Mucosa of stomach (tissue), 1 donor: ENCODE data around the gene BANF1.

Experiments used
- H3K27me3 ChIP-seq: one replicate; pipeline ENCODE4 v1.7.0; 2013; ENCODE audit warnings: mild to moderate bottlenecking, low read length; ENCODE audit not compliant: control insufficient read depth, insufficient read depth
- H3K36me3 ChIP-seq: one replicate; pipeline ENCODE4 v1.7.0; 2013; ENCODE audit warnings: low read length; ENCODE audit not compliant: control insufficient read depth, insufficient read depth
- H3K4me1 ChIP-seq: one replicate; pipeline ENCODE4 v1.7.0; 2013; ENCODE audit warnings: mild to moderate bottlenecking, low read length; ENCODE audit not compliant: control insufficient read depth, insufficient read depth
- H3K4me3 ChIP-seq: one replicate; pipeline ENCODE4 v1.7.0; 2013; ENCODE audit warnings: low read length
- H3K9ac ChIP-seq: one replicate; pipeline ENCODE4 v1.7.0; 2013; ENCODE audit warnings: mild to moderate bottlenecking, low read length, moderate library complexity
- H3K9me3 ChIP-seq: one replicate; pipeline ENCODE4 v1.7.0; 2013; ENCODE audit warnings: mild to moderate bottlenecking, low read length, moderate library complexity; ENCODE audit not compliant: control insufficient read depth
- donor health status: Pancreatic carcinoma.

The BANF1 gene

DNA sequence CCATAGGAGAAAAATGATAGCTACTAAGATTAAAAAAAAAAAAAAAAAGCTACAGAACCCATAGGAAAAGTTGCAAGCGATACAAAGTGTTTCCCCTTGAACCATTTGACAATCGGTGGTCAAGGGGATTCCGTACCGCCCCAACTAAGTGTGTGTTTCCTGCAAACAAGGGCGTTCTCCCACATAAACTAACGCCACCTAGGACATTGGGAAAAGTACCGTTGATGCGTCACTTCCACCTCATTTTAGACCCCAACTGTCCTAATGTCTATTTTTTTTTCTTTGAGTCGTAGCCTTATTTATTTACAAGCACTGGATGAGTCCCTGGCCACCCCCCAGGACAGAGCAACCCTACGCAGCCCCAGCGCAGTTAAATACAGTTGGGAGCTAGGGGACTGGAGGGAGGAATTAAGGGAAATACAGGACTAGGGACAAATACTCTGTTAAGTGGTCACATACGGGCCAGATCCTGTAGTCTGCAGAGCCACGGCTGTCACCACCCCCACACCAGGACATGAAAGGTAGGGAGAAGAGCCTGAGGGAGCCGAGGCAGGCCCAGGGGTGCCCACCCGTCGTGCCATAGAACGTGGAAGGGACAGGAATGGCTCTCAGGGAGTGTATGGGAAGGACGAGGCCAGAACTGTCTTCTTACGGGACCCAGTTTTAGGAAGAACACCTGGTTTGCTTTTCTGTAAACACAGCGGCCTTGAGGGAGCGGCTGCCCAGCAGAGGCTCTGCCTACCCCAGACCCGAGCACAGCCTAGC, 19.3 kb upstream of the BANF1 start:
- Histone ChIP-seq H3K27me3 (no peaks in the 10 kb centered on the region), H3K36me3 (no peaks in the 10 kb centered on the region), H3K4me3 (no peak overlapping the region), H3K9me3 (no peaks in the 10 kb centered on the region), H3K4me1 (no peaks in the 10 kb centered on the region), H3K9ac (no peak overlapping the region)

DNA sequence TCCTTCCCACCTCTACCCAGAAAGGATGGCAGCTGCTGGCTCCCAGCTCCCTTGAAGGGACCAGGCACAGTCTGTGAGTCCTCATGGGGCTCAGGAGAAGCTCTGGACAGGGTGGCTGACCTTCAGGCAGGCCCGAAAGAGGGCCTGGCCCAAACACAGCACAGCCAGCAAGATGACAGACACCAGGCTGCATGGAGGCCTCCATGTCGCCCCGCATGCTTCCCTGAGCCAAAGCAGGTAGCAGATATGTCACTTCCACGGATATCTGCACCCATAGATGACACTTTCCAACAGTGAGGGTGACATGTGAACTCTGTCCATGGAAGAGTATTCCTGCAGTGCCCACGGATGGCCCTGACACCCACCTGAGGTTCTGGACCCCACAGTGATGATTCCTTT, 18.7 kb upstream of the BANF1 start:
- no peaks in the 10 kb centered on the region for H3K9me3 ChIP-seq
- no peaks in the 10 kb centered on the region for H3K4me1 ChIP-seq
- H3K36me3 ChIP-seq, result no peaks in the 10 kb centered on the region
- H3K9ac ChIP-seq, result no peak overlapping the region
- H3K4me3 ChIP-seq, result no peak overlapping the region
- H3K27me3 ChIP-seq, result no peaks in the 10 kb centered on the region

DNA sequence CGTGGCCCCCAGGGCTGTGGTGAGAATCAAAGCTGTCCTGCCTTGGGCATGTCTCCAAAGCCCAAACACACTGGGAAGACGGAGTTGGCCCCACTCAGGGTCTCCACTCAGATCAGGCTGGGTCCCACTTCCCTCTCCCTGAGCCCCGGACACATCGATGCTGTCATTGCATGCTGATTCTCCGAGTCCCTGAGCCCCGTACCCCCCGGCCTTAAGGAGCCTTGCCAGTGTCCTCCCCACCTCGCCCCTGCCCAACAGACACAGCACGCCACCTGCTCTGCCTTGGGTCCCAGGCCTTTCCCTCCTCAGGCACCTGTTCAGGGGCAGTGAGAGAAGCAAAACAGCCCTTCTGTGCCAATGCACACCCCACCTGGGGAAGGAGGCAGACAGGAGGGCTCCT, 15.0 kb upstream of the BANF1 start:
- H3K4me1 ChIP-seq, result no peaks in the 10 kb centered on the region
- no peak overlapping the region for H3K4me3 ChIP-seq
- H3K36me3 ChIP-seq, result no peaks in the 10 kb centered on the region
- H3K9ac ChIP-seq, result no peak overlapping the region
- no peaks in the 10 kb centered on the region for H3K27me3 ChIP-seq
- H3K9me3 ChIP-seq, result no peaks in the 10 kb centered on the region

DNA sequence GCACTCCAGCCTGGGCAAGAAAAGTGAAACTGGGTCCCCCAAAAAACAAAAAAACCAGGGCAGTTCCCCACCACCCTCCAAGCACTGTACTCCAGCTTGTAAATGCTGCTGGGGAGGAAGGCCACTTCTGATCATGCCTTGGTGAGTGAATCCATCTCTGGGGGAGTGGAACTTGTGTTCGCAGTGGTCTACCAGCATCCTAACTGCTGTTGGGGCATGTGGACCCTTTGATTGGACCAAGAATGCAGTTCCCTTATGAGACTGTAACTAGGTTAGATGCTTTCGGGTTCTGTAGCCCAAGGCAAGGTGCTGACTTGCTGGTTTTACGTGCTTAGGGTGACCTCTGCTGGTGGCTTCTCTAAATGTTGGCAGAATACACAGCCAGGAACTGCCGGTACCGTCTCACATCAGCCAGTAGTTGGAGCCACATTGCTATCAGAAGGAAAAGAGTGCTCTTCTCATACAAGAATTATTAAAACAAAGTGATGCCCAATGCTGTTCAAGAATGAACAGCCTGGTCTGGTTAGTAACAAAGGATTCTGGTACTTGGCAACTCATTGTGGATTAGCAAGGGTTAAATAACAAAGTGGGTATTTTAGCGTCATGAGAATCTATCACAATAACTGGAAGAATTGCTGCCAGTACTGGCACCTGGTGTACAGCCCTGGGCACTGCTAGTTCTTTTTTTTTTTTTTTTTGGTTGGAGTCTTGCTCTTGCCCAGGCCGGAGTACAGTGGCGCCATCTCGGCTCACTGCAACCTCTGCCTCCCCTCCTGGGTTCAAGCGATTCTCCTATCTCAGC, 13.3 kb upstream of the BANF1 start:
- Histone ChIP-seq H3K4me3 (no peak overlapping the region), H3K27me3 (no peaks in the 10 kb centered on the region), H3K9me3 (no peaks in the 10 kb centered on the region), H3K9ac (no peak overlapping the region), H3K4me1 (no peaks in the 10 kb centered on the region), H3K36me3 (no peaks in the 10 kb centered on the region)

DNA sequence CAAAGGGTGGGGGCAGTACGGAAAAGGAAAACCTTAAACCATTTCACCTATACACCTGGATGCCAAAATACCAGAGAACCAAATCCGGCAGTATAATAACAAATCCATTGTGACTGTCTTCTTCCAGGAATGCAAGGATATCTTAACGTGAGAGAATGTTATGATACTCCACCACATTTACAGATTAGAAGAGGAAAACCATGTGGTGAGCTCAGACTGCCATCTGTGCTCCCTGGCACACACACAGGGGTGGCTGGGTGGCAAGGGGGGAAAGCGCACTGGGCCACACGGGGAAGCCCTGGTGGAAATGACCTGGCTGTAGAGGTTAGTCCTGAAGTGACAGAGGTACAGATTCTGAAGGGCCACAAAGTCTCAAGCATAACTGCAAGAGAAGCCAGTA, 10.2 kb upstream of the BANF1 start:
- H3K27me3 ChIP-seq, result no peaks in the 10 kb centered on the region
- H3K4me1 ChIP-seq, result no peaks in the 10 kb centered on the region
- H3K4me3 ChIP-seq, result no peak overlapping the region
- H3K9me3 ChIP-seq, result no peaks in the 10 kb centered on the region
- H3K9ac ChIP-seq, result no peak overlapping the region
- no peaks in the 10 kb centered on the region for H3K36me3 ChIP-seq

DNA sequence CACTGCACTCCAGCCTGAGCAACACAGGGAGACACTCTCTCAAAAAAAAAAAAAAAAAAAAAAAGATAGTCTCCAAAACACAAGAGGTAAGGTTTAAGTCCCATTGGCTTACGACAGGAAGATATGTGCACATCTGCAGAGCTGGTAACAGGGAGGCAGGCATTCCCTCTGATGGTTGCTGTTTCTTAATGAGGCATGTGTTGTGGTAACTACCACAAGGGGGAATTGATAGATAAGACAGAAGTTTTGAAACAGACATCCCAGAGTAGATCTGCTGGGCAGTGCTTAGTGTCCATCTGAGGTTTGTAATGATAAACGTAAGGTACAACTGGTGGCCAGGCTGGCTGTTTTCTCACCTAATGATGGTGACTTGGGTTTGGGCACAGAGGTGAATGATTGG, 5.0 kb upstream of the BANF1 start:
- Histone ChIP-seq H3K4me3 (no peak overlapping the region), H3K4me1 (peaks cover 6% of the 10 kb centered on the region), H3K9me3 (no peaks in the 10 kb centered on the region), H3K36me3 (peaks cover 4% of the 10 kb centered on the region), H3K9ac (no peak overlapping the region), H3K27me3 (no peaks in the 10 kb centered on the region)

DNA sequence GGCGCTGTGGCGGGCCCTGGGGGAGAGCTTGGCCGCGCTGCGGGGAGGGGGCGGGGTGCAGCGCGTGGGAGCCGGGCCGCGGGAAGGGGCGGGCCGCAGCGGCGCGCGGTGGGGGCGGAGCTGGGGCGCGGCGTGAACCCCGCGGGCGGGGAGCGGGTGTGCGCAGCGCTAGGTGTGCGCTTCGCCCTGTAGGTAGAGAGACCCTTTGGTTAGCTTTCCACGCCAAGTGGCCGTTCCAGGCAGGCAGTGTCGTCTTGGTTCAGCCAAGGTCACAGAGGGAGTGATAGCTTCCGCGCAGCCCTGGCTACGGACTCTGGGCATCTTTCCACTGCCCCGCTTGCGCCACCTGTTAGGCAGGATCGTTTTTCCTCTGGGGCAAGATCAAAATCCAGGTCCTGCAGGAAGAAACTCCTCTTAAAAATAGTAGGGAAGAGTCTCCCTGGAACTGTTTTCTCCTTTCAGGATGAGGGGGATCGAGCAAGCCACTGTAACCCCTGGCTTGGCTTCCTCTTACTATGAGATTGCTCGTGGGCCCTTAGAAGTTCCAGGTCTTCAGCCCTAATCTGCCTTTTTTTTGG, 434 bp downstream of the BANF1 start:
- peak overlapping the region; percentile 88 for H3K9ac ChIP-seq
- peaks cover 11% of the 10 kb centered on the region for H3K4me1 ChIP-seq
- no peaks in the 10 kb centered on the region for H3K27me3 ChIP-seq
- no peaks in the 10 kb centered on the region for H3K9me3 ChIP-seq
- H3K36me3 ChIP-seq, result peaks cover 9% of the 10 kb centered on the region
- H3K4me3 ChIP-seq, result peak overlapping the region; percentile 98

DNA sequence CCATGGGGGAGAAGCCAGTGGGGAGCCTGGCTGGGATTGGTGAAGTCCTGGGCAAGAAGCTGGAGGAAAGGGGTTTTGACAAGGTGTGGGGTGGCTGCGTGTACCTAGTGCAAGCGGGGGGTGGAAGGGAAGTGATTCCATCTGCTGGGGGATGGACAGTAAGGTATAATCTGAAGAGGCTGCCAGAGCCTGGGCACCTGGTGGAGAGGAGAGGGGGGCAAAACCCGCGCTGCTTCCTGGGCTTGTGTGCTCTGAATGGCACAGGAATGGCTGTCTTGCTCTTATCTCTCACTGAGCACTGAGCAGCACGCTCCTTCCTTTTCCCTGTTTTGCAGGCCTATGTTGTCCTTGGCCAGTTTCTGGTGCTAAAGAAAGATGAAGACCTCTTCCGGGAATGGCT, 988 bp downstream of the BANF1 start:
- H3K27me3 ChIP-seq, result no peaks in the 10 kb centered on the region
- H3K36me3 ChIP-seq, result peaks cover 9% of the 10 kb centered on the region
- no peaks in the 10 kb centered on the region for H3K9me3 ChIP-seq
- H3K9ac ChIP-seq, result peak overlapping the region; percentile 88
- H3K4me1 ChIP-seq, result peaks cover 11% of the 10 kb centered on the region
- H3K4me3 ChIP-seq, result peak overlapping the region; percentile 98

DNA sequence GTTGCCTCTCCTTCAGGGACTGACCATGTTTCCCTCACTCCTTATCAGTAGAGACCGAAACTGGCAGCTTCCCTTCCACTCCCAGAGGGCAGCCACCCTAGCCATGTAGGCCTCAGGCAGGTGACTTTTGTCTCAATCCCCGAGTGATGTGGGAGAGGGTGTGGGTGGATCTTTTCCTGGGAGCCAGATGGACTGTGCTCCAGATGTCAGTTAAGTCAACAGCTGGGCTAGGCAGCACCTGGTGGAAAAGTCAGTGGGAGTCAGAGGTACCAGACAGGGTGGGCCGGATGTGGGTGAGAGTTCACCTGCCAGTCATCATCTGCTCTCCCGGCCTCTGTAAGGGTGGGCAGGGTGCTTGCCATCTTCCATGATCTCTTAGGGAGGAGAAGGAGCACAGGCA, 1.9 kb downstream of the BANF1 start:
- Histone ChIP-seq H3K9me3 (no peaks in the 10 kb centered on the region), H3K36me3 (peaks cover 6% of the 10 kb centered on the region), H3K9ac (no peak overlapping the region), H3K4me1 (peaks cover 11% of the 10 kb centered on the region), H3K27me3 (no peaks in the 10 kb centered on the region), H3K4me3 (no peak overlapping the region)

DNA sequence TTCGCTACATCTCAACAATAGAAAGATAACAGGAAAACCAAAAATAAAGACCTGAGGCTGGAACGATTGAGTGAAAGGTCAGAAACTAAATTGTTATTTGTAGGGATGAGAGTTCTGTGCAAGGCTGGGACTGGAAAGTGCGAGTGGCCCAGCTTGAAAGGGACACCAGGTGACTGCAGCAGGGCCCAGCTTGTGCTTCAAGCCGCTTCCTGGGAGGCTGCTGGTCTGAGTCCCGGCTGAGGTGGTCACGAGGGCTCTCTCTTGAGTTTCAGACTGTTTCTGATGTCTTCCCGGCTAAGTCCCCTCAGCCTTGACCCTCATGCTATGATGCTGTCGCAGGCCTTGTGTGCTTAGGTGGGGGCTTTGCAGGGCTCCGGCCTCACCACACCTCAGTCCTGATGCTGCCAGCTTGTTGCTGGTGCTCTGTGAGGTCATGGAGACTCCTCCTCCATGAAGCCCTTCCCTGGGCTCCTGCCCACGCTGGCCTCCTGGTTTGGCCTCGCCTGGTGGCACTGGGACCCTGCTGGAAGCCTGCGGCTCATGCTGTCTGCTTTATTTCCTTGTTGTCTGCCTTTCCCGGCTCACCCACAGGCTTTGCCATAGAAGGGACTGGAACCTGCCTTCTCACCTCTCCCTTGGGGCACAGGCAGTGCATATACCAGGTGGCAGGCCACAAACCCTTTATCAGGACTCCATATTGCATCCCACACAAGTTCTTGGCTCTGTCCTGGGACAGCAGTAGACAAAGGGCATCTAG, 4.0 kb downstream of the BANF1 start:
- Histone ChIP-seq H3K9ac (no peak overlapping the region), H3K4me1 (peaks cover 4% of the 10 kb centered on the region), H3K36me3 (peaks cover 5% of the 10 kb centered on the region), H3K4me3 (no peak overlapping the region), H3K27me3 (peaks cover 14% of the 10 kb centered on the region), H3K9me3 (no peaks in the 10 kb centered on the region)

DNA sequence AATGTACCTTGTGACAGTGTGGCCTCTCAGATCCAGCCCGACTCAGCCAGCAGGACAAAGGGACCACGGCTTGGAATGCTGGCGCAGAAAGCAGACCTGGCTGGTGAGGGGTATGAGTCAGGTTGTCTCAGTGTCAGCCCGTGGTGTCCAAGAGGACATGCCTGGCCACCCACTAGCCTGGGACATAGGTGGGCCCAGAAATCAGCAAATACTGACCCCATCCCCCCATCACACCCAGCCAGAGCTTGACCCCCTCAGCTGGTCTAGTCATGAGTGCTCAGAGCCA, 4.5 kb downstream of the BANF1 start:
- H3K9me3 ChIP-seq, result no peaks in the 10 kb centered on the region
- H3K9ac ChIP-seq, result no peak overlapping the region
- H3K27me3 ChIP-seq, result peaks cover 19% of the 10 kb centered on the region
- peaks cover 5% of the 10 kb centered on the region for H3K36me3 ChIP-seq
- no peak overlapping the region for H3K4me3 ChIP-seq
- H3K4me1 ChIP-seq, result peaks cover 4% of the 10 kb centered on the region

DNA sequence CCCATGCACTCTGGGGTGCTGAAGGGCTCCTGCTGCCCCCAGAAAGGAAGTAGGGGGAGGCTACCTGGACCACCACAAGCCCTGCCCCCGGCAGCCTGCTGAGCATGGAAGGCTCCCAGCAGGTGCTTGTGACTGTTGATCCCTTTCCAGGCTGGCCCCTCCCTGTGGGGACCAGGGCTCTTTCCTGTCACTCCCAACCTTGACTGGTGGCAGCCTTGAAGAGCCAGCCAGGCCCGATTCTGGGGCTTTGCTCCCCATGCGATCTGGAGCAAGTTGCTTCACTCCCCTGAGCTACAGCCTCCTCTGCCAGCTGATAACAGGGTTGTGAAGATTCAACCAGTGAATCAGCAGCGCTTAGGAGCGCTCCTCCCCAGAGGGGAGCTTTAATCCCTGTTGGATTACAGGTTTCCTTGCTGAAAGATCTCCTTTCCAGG, 4.9 kb downstream of the BANF1 start:
- H3K9me3 ChIP-seq, result no peaks in the 10 kb centered on the region
- peaks cover 4% of the 10 kb centered on the region for H3K4me1 ChIP-seq
- H3K9ac ChIP-seq, result no peak overlapping the region
- H3K4me3 ChIP-seq, result no peak overlapping the region
- H3K36me3 ChIP-seq, result peaks cover 5% of the 10 kb centered on the region
- peaks cover 23% of the 10 kb centered on the region for H3K27me3 ChIP-seq
